HCT116 (cell line): ENCODE measurements around the gene ARRDC2.

Experiments
- ELF1 ChIP-seq: IDR thresholded peaks from 2 replicates; pipeline ENCODE4 v1.6.1; 2012; ENCODE audit warnings: low read depth, borderline replicate concordance
- EZH2 ChIP-seq: fragments of 200-600 bp; sonication (generic); IDR thresholded peaks from 2 replicates; pipeline ENCODE4 v1.6.1; 2017; ENCODE audit warnings: antibody characterized with exemption, mixed run types
- EZH2phosphoT487 ChIP-seq: fragments of 200-600 bp; IDR thresholded peaks from 2 replicates; pipeline ENCODE4 v1.6.1; 2018; ENCODE audit warnings: antibody characterized with exemption, borderline replicate concordance
- JUND ChIP-seq: IDR thresholded peaks from 2 replicates; pipeline ENCODE4 v1.6.1; 2012
- POLR2A ChIP-seq: IDR thresholded peaks from 2 replicates; pipeline ENCODE4 v1.7.0; 2011; ENCODE audit warnings: borderline replicate concordance; ENCODE audit not compliant: insufficient read depth, insufficient read length; ENCODE audit errors: extremely low read depth
- TF ChIP-seq, protein P1 (sequence below): IDR thresholded peaks from 2 replicates; pipeline ENCODE4 v1.6.1; 2011; ENCODE audit warnings: mild to moderate bottlenecking, low read length, moderate library complexity; ENCODE audit not compliant: insufficient replicate concordance; ENCODE audit errors: extremely low read depth
- TF ChIP-seq, protein P2 (sequence below), 3 experiments: fragments of 200-600 bp in 1 of 3; sonication (generic) in 1 of 3; IDR thresholded peaks in 2 of 3; conservative IDR thresholded peaks in 1 of 3; 2 replicates each; pipeline ENCODE4 v1.5.1; 2012 to 2017; ENCODE audit warnings: low read depth in 2 of 3, low read length in 2 of 3, antibody characterized with exemption in 1 of 3, borderline replicate concordance in 1 of 3, control low read depth in 1 of 3, mild to moderate bottlenecking in 1 of 3, mixed read lengths in 1 of 3, mixed run types in 1 of 3, moderate library complexity in 1 of 3; ENCODE audit not compliant: insufficient read depth in 1 of 3

DNA sequence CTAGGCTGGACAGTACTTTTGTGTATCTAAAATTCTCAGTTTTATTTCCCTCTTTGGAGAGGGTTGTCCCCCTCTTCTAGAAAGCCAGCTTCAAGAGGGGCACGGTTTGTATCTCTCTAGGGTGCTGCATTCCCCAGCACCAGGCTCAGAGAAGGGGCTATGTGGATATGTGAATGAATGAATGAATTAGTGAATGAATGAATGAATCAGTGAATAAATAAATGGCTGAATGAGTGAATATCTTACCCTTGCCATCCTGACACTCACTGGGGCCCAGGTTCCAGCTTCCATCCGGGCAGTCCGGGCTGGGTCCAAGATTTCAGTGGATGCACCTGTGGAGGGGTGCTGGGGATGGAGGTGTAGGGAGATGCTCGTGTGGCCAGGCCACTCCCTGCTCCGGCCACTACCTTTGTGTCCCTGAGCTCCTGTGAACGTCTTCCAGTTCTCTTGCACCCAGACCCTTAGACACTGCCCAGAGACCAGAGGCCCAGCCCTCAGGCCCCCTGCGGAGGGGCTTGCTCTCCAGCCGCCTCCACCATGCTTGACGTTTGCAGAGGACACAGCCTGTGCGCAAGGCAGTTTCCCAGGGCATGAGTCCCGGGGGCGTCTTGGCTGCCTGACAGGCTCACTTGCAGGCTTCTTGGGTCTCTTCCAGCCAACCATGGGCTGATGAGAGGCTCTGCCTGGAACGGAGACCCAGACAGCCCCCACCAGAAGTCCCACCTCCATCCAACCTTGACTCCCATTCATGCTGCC is 43.9 kb upstream of the ARRDC2 start:
- TF ChIP-seq, protein P1, sequence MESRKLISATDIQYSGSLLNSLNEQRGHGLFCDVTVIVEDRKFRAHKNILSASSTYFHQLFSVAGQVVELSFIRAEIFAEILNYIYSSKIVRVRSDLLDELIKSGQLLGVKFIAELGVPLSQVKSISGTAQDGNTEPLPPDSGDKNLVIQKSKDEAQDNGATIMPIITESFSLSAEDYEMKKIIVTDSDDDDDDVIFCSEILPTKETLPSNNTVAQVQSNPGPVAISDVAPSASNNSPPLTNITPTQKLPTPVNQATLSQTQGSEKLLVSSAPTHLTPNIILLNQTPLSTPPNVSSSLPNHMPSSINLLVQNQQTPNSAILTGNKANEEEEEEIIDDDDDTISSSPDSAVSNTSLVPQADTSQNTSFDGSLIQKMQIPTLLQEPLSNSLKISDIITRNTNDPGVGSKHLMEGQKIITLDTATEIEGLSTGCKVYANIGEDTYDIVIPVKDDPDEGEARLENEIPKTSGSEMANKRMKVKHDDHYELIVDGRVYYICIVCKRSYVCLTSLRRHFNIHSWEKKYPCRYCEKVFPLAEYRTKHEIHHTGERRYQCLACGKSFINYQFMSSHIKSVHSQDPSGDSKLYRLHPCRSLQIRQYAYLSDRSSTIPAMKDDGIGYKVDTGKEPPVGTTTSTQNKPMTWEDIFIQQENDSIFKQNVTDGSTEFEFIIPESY: no peak
- TF ChIP-seq JUND (no peak), EZH2phosphoT487 (no peak), EZH2 (no peak), POLR2A (no peak), ELF1 (no peak)
- TF ChIP-seq, protein P2, sequence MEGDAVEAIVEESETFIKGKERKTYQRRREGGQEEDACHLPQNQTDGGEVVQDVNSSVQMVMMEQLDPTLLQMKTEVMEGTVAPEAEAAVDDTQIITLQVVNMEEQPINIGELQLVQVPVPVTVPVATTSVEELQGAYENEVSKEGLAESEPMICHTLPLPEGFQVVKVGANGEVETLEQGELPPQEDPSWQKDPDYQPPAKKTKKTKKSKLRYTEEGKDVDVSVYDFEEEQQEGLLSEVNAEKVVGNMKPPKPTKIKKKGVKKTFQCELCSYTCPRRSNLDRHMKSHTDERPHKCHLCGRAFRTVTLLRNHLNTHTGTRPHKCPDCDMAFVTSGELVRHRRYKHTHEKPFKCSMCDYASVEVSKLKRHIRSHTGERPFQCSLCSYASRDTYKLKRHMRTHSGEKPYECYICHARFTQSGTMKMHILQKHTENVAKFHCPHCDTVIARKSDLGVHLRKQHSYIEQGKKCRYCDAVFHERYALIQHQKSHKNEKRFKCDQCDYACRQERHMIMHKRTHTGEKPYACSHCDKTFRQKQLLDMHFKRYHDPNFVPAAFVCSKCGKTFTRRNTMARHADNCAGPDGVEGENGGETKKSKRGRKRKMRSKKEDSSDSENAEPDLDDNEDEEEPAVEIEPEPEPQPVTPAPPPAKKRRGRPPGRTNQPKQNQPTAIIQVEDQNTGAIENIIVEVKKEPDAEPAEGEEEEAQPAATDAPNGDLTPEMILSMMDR (IDR thresholded peaks at IDR 0.05 in 2 of 3, conservative IDR thresholded peaks at IDR 0.05 in 1 of 3; ENCODE audit: borderline replicate concordance in 1 of 3, insufficient read depth in 1 of 3, low read depth in 2 of 3, low read length in 2 of 3): no peak
